A549 (cell line): ENCODE measurements around the gene PLXNB2. TPM values are rescaled to one million over a fixed set of nuclear protein-coding genes. Genes with fewer than 3 reads are reported as not detected.

Source experiments
- ATAC-seq, 2 experiments: fragments of 200-7000 bp in 1 of 2; fragments of >200 bp in 1 of 2; cut with Nextera tagmentation in 1 of 2; cut with Tn5 transposase in 1 of 2; 3 replicates each; pipeline versions ENCODE4 v1.8.0 to v1.9.1; 2018 to 2020; ENCODE audit warnings: mild to moderate bottlenecking in 1 of 2, moderate library complexity in 1 of 2
- CTCF ChIA-PET: fragments of 300-600 bp; sonication (Branson Sonifier 250); formaldehyde crosslinking; extraction: SDS; loops from one replicate; lab custom pipeline; 2021; ENCODE audit warnings: antibody characterized with exemption, inconsistent platforms; lab: Yijun Ruan, JAX
- POLR2A ChIA-PET: fragments of 350-600 bp; formaldehyde crosslinking; extraction: SDS; loops from one replicate; lab custom pipeline; 2021; ENCODE audit warnings: antibody characterized with exemption, inconsistent platforms; lab: Yijun Ruan, JAX
- DNase-seq, 2 experiments: peaks; one replicate each; pipeline versions ENCODE4 v3.0.0 to v3.0.0-alpha.2; 2011 to 2016; ENCODE audit warnings: low read depth in 1 of 2, low spot score in 1 of 2
- FAIRE-seq: peaks from 2 replicates; lab custom pipeline; 2011; peaks lifted over from hg19 to GRCh38; lab: Jason Lieb, UNC
- H3K27ac ChIP-seq, 2 experiments: fragments of >200 bp; sonication (Bioruptor Twin); formaldehyde crosslinking; 3 replicates each; pipeline ENCODE4 v1.5.1; 2016 to 2017
- H3K4me1 ChIP-seq: fragments of >200 bp; sonication (Bioruptor Twin); formaldehyde crosslinking; 3 replicates; pipeline ENCODE4 v1.6.1; 2016
- H3K4me2 ChIP-seq: fragments of >200 bp; sonication (Bioruptor Twin); formaldehyde crosslinking; 3 replicates; pipeline ENCODE4 v1.6.1; 2016
- H3K4me3 ChIP-seq: fragments of >200 bp; sonication (Bioruptor Twin); formaldehyde crosslinking; 3 replicates; pipeline ENCODE4 v1.5.1; 2016
- H3K9me3 ChIP-seq: fragments of >200 bp; sonication (Bioruptor Twin); formaldehyde crosslinking; 3 replicates; pipeline ENCODE4 v1.6.1; 2016
- CBX8 ChIP-seq: fragments of 200-600 bp; sonication (generic); IDR thresholded peaks from 2 replicates; pipeline ENCODE4 v1.6.1; 2016
- CEBPB ChIP-seq, 2 experiments: fragments of >200 bp in 1 of 2; sonication (Bioruptor Twin) in 1 of 2; formaldehyde crosslinking in 1 of 2; IDR thresholded peaks; 2 replicates each; pipeline ENCODE4 v1.6.1; 2012 to 2016
- ESRRA ChIP-seq: fragments of 150-350 bp; IDR thresholded peaks from 2 replicates; pipeline ENCODE4 v1.6.1; 2014; ENCODE audit warnings: mild to moderate bottlenecking, low read length, borderline replicate concordance
- HOXB13 ChIP-seq: fragments of 250-450 bp; sonication (Bioruptor Pico); IDR thresholded peaks from 2 replicates; pipeline ENCODE4 v1.5.0; 2020; ENCODE audit warnings: low read depth, mild to moderate bottlenecking, moderate library complexity
- JUN ChIP-seq, 2 experiments: fragments of >200 bp; sonication (Bioruptor Twin); formaldehyde crosslinking; IDR thresholded peaks; 2 replicates in 1 of 2; 3 replicates in 1 of 2; pipeline ENCODE4 v1.6.1; 2016 to 2017
- JUNB ChIP-seq: fragments of >200 bp; sonication (Bioruptor Twin); formaldehyde crosslinking; IDR thresholded peaks from 2 replicates; pipeline ENCODE4 v1.6.1; 2016
- NR3C1 ChIP-seq: fragments of >200 bp; sonication (Bioruptor Twin); formaldehyde crosslinking; IDR thresholded peaks from 3 replicates; pipeline ENCODE4 v1.6.1; 2017
- SREBF2 ChIP-seq: fragments of 450-650 bp; IDR thresholded peaks from 2 replicates; pipeline ENCODE4 v1.6.1; 2014; ENCODE audit warnings: mild to moderate bottlenecking, moderate library complexity
- WGBS: methylation state at CpG from one replicate; pipeline ENCODE4 v1.1.6; 2017; ENCODE audit errors: missing lambda C conversion rate; 5-methylcytosine and 5-hydroxymethylcytosine counted together
- polyA plus RNA-seq, 4 experiments: library from polyadenylated mRNA; depleted of rRNA in 3 of 4; stranded (reverse); fragments of >200 nt; fragmentation: RNase III in 1 of 4; extraction: RNeasy Plus Mini Kit Qiagen cat#74134 plus additional on column Dnase treatment in 1 of 4; gene quantifications; 2 replicates in 3 of 4; 3 replicates in 1 of 4; pipeline ENCODE4 v1.2.3, GENCODE V29; 2011 to 2017
- TF ChIP-seq, protein P1 (sequence below): fragments of 200-600 bp; sonication (generic); IDR thresholded peaks from 2 replicates; pipeline ENCODE4 v1.6.1; 2016; ENCODE audit warnings: antibody characterized with exemption, mild to moderate bottlenecking, moderate library complexity
- TF ChIP-seq, protein P2 (sequence below): fragments of 150-350 bp; IDR thresholded peaks from 2 replicates; pipeline ENCODE4 v1.6.1; 2014; ENCODE audit warnings: low read depth, mild to moderate bottlenecking, low read length

Gene PLXNB2
- polyA plus RNA-seq, 2 of the 4 experiments (the other 2 are of a cell fraction), result 24.6 to 64.4 TPM

DNA sequence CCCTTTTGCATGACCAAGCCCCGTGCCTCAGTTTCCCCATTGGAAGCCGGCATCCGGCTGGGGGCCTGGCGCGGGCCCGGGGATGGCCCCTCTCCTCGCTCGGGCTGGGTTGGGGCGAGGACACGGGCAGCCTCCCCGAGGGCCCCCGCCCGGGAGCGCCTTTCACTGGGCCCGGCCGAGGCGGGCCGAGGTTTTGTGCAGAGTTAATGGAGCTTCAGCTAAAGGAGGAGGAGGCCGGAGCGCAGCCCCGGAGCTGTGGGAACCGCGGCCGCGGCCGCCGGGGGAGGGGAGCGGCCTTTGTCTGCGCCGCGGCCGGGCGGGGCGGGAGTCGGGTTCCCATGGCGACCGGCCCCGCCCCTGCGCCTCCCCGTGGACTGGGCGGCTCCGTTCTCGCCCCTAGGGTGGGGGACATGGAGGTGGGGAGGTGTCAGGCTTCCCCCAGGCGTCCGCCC lies 35.9 kb downstream of the PLXNB2 start (continued):
- TF ChIP-seq, protein P1, sequence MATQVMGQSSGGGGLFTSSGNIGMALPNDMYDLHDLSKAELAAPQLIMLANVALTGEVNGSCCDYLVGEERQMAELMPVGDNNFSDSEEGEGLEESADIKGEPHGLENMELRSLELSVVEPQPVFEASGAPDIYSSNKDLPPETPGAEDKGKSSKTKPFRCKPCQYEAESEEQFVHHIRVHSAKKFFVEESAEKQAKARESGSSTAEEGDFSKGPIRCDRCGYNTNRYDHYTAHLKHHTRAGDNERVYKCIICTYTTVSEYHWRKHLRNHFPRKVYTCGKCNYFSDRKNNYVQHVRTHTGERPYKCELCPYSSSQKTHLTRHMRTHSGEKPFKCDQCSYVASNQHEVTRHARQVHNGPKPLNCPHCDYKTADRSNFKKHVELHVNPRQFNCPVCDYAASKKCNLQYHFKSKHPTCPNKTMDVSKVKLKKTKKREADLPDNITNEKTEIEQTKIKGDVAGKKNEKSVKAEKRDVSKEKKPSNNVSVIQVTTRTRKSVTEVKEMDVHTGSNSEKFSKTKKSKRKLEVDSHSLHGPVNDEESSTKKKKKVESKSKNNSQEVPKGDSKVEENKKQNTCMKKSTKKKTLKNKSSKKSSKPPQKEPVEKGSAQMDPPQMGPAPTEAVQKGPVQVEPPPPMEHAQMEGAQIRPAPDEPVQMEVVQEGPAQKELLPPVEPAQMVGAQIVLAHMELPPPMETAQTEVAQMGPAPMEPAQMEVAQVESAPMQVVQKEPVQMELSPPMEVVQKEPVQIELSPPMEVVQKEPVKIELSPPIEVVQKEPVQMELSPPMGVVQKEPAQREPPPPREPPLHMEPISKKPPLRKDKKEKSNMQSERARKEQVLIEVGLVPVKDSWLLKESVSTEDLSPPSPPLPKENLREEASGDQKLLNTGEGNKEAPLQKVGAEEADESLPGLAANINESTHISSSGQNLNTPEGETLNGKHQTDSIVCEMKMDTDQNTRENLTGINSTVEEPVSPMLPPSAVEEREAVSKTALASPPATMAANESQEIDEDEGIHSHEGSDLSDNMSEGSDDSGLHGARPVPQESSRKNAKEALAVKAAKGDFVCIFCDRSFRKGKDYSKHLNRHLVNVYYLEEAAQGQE, result no peak
- TF ChIP-seq CEBPB (IDR thresholded peaks at IDR 0.05), result no peak
- TF ChIP-seq JUNB, result no peak
- no peak for TF ChIP-seq JUN (IDR thresholded peaks at IDR 0.05)

DNA sequence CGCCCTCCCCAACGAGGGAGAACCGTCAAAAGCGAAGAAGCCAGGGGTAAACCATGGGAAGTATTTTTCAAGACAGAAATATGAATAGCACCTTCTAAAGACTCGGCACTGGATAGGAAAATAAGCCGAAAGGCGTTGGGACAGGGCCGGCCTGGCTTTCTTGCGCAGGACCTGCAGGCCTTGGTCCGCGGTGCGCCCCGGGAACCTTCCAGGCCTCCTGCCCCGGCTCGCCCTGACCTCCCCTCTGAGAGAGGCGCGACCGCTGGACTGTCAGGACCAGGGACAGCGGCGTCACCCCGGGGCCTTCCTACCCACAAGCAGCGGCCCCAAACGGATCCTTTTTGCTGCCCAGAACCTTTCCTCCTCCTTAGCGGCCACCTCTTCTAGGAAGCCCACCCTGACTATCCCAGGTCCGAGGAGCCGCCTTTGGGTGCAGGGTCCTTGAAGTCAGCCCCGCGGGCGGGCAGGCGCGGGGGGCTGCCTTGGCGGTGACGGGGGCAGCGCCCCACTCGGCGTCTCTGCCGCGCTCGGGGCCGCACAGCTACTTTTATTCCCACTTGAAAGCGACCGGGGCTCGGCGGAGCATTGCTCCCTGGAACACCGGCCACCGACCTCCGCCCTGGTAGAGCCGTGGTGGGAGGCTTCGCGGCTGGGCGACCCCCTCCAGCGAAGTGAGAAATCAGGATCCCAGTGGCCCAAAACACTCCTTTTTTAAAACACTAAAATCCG lies 36.6 kb downstream of the PLXNB2 start:
- DNase-seq, result peak in 1 of 2 experiments; percentile 66
- 45% methylated on average over 52 of the region's 53 CpGs for WGBS
- peak overlapping the region; percentile 99 for H3K4me2 ChIP-seq
- peak overlapping the region; percentile 57 for H3K4me3 ChIP-seq
- H3K4me1 ChIP-seq, result peaks cover 45% of the 10 kb centered on the region
- TF ChIP-seq, protein P1, result peak; percentile 93
- no peak for TF ChIP-seq SREBF2
- TF ChIP-seq, all 56 proteins: peak for 1
- H3K27ac ChIP-seq, result peak overlapping the region; percentile 75 to 92; a peak in 5 of 6 replicates
- H3K9me3 ChIP-seq, result no peaks in the 10 kb centered on the region
- ChIA-PET POLR2A (no interaction called here), CTCF (interaction anchor here (1.7 to 6.2 kb wide), 3 partner anchors 10 to 56 kb away, joined by 4 to 57 read pairs (median 14); partner anchors contain the start of genes DENND6B and PLXNB2)
- no peak for FAIRE-seq
- peak; percentile 35 to 57; a peak in 4 of 6 replicates for ATAC-seq

DNA sequence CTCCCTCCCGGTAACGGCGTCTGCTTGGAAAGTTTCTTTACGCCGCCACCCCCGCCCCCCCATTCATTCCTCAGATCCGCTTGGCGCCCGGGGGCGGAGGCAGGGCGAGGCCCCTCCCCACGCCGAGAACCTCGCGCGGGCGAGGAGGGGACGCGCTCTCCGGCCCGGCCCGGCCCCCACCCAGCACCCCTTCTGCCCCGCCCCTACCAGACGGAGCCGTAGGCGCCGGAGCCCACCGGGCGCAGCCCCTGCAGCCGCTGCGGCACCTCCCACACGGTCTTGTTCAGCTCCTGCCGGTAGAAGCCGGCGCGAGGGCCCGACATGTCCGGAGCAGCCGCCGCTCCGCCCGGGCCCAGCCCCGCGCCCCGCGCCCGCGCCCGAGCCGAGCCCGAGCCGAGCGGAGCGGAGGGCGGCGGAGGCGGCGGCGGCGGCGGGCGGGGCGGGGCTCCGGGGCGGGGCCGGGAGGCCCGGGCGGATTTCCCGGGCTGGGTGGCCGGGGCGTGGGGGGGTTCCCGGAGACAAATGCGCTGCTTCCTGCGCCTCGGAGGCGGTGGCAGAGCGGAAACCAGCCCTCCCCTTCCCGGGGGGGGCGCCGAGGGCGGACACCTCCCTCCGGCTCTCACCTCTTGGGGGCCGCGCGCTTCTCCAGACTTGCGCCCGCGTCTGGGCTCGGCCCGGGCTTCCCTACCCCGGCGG lies 37.3 kb downstream of the PLXNB2 start, which contains the start of gene MAPK11:
Gene MAPK11 (minus strand): TSS at position 411 of the 696 bp plus-strand sequence. CDS start 88 bp downstream, at position 323.
- DNase-seq (no peak), FAIRE-seq (no peak), ATAC-seq (peak; percentile 15 to 19; a peak in 3 of 6 replicates)
- Histone ChIP-seq H3K4me2 (peak within 1 kb of the TSS; percentile 99), H3K9me3 (no peaks in the 10 kb centered on the region), H3K4me1 (peaks cover 45% of the 10 kb centered on the region), H3K4me3 (peak within 1 kb of the TSS; percentile 57), H3K27ac (peak within 1 kb of the TSS; percentile 75 to 92)
- no CpG with 5 or more reads among the region's 92 CpGs for WGBS
- ChIA-PET CTCF (no interaction called here), POLR2A (no interaction called here)
- no peak for TF ChIP-seq HOXB13 (CRISPR knock-in tag)
- no peak for TF ChIP-seq NR3C1
- no peak for TF ChIP-seq ESRRA
- no peak for TF ChIP-seq CBX8
- TF ChIP-seq, protein P2, sequence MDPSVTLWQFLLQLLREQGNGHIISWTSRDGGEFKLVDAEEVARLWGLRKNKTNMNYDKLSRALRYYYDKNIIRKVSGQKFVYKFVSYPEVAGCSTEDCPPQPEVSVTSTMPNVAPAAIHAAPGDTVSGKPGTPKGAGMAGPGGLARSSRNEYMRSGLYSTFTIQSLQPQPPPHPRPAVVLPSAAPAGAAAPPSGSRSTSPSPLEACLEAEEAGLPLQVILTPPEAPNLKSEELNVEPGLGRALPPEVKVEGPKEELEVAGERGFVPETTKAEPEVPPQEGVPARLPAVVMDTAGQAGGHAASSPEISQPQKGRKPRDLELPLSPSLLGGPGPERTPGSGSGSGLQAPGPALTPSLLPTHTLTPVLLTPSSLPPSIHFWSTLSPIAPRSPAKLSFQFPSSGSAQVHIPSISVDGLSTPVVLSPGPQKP, result no peak
